SK-N-SH treated with all-trans-retinoic acid at 6 μM for 48 hours (cell line): Measurements from ENCODE around the gene CIDEC.

Experiments
- ARNTL ChIP-seq: fragments of 450-650 bp; formaldehyde crosslinking; IDR thresholded peaks from 2 replicates; pipeline ENCODE4 v1.5.0; 2020; ENCODE audit warnings: low read depth, mild to moderate bottlenecking, moderate library complexity, borderline replicate concordance
- CSDC2 ChIP-seq: fragments of 250-450 bp; sonication (Bioruptor Pico); IDR thresholded peaks from 2 replicates; pipeline ENCODE4 v1.5.0; 2020; ENCODE audit warnings: mild to moderate bottlenecking, moderate library complexity
- GLIS3 ChIP-seq: fragments of 250-450 bp; sonication (Bioruptor Pico); IDR thresholded peaks from 2 replicates; pipeline ENCODE4 v1.5.0; 2020; ENCODE audit warnings: mild to moderate bottlenecking, moderate library complexity
- ISL1 ChIP-seq: fragments of 250-450 bp; sonication (Bioruptor Pico); IDR thresholded peaks from 2 replicates; pipeline ENCODE4 v2.1.2; 2022; ENCODE audit warnings: mild to moderate bottlenecking, moderate library complexity
- POU6F1 ChIP-seq: fragments of 250-450 bp; sonication (Bioruptor Pico); IDR thresholded peaks from 2 replicates; pipeline ENCODE4 v1.8.0; 2021; ENCODE audit warnings: low read depth, mild to moderate bottlenecking, moderate library complexity, borderline replicate concordance
- PPARA ChIP-seq: fragments of 250-450 bp; sonication (Bioruptor Pico); IDR thresholded peaks from 2 replicates; pipeline ENCODE4 v1.5.0; 2020; ENCODE audit warnings: mild to moderate bottlenecking, borderline replicate concordance
- RARB ChIP-seq: fragments of 250-450 bp; sonication (Bioruptor Pico); IDR thresholded peaks from 2 replicates; pipeline ENCODE4 v1.8.0; 2021; ENCODE audit warnings: mild to moderate bottlenecking, moderate library complexity
- SNAI2 ChIP-seq: fragments of 250-450 bp; sonication (Bioruptor Pico); IDR thresholded peaks from 2 replicates; pipeline ENCODE4 v1.5.0; 2020; ENCODE audit warnings: mild to moderate bottlenecking, moderate library complexity
- ZFP3 ChIP-seq: fragments of 250-450 bp; sonication (Bioruptor Pico); IDR thresholded peaks from 2 replicates; pipeline ENCODE4 v1.5.0; 2020; ENCODE audit warnings: mild to moderate bottlenecking, moderate library complexity
- ZFP30 ChIP-seq: fragments of 450-650 bp; formaldehyde crosslinking; IDR thresholded peaks from 2 replicates; pipeline ENCODE4 v1.5.0; 2022; ENCODE audit warnings: mild to moderate bottlenecking, moderate library complexity
- ZNF565 ChIP-seq: fragments of 450-650 bp; formaldehyde crosslinking; conservative IDR thresholded peaks from 2 replicates; pipeline ENCODE4 v1.5.0; 2020; ENCODE audit warnings: low read depth, mild to moderate bottlenecking, moderate library complexity
- TF ChIP-seq, protein P1 (sequence below): fragments of 250-450 bp; sonication (Bioruptor Pico); IDR thresholded peaks from 2 replicates; pipeline ENCODE4 v1.5.0; 2020; ENCODE audit warnings: mild to moderate bottlenecking, moderate library complexity

- TF ChIP-seq ZFP30 (CRISPR knock-in tag) (no peak), ARNTL (no peak), ZNF565 (CRISPR knock-in tag) (no peak), GLIS3 (CRISPR knock-in tag) (no peak), POU6F1 (CRISPR knock-in tag) (no peak), CSDC2 (CRISPR knock-in tag) (no peak), RARB (CRISPR knock-in tag) (no peak), ZFP3 (CRISPR knock-in tag) (no peak), PPARA (no peak), SNAI2 (CRISPR knock-in tag) (no peak), ISL1 (no peak)
- TF ChIP-seq, protein P1, sequence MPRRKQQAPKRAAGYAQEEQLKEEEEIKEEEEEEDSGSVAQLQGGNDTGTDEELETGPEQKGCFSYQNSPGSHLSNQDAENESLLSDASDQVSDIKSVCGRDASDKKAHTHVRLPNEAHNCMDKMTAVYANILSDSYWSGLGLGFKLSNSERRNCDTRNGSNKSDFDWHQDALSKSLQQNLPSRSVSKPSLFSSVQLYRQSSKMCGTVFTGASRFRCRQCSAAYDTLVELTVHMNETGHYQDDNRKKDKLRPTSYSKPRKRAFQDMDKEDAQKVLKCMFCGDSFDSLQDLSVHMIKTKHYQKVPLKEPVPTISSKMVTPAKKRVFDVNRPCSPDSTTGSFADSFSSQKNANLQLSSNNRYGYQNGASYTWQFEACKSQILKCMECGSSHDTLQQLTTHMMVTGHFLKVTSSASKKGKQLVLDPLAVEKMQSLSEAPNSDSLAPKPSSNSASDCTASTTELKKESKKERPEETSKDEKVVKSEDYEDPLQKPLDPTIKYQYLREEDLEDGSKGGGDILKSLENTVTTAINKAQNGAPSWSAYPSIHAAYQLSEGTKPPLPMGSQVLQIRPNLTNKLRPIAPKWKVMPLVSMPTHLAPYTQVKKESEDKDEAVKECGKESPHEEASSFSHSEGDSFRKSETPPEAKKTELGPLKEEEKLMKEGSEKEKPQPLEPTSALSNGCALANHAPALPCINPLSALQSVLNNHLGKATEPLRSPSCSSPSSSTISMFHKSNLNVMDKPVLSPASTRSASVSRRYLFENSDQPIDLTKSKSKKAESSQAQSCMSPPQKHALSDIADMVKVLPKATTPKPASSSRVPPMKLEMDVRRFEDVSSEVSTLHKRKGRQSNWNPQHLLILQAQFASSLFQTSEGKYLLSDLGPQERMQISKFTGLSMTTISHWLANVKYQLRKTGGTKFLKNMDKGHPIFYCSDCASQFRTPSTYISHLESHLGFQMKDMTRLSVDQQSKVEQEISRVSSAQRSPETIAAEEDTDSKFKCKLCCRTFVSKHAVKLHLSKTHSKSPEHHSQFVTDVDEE (CRISPR knock-in tag) = no peak
Observed at GRCh38 chr3:9825451-9826040, 54.5 kb downstream of the CIDEC start.
